Endometrial microvascular endothelial cells (primary cell): ENCODE data around the gene SPECC1L. TPM values are rescaled to one million over a fixed set of nuclear protein-coding genes. Genes with fewer than 3 reads are reported as not detected.

ENCODE experiments used
- in situ Hi-C: cut with HindIII; loops from 2 replicates; pipeline ENCODE4 v1.10.0; 2017; ENCODE audit warnings: low sequenced_read_pairs, low pct_unique_long_range_greater_than_20kb; ENCODE audit errors: inconsistent ontology term
- total RNA-seq: library from RNA; depleted of rRNA; stranded (reverse); fragments of >200 nt; gene quantifications from one replicate; pipeline ENCODE4 v1.2.3, GENCODE V29; 2015; ENCODE audit errors: inconsistent ontology term

Gene SPECC1L
- total RNA-seq, 1 donor from 2014 or later: 30.1 TPM

GRCh38 chr22:24338726-24339451 lies 68.3 kb downstream of the SPECC1L start:
- in situ Hi-C loops: no loop called here

- in situ Hi-C loops: no loop called here
These were observed 68.8 kb downstream of the SPECC1L start for GRCh38 chr22:24339452-24339747.

GRCh38 chr22:24341627-24342026 lies 71.0 kb downstream of the SPECC1L start:
- in situ Hi-C loops: no loop called here

- in situ Hi-C loops: no loop called here
These were observed 80.0 kb downstream of the SPECC1L start for GRCh38 chr22:24350627-24351026.

GRCh38 chr22:24353121-24353520 lies 82.5 kb downstream of the SPECC1L start:
- in situ Hi-C loops: no loop called here

- in situ Hi-C loops: no loop called here
These were observed 84.9 kb downstream of the SPECC1L start for GRCh38 chr22:24355574-24355973.

GRCh38 chr22:24357547-24357946 lies 86.9 kb downstream of the SPECC1L start:
- in situ Hi-C loops: no loop called here

- in situ Hi-C loops: no loop called here
These were observed 87.6 kb downstream of the SPECC1L start for GRCh38 chr22:24358105-24358836.

GRCh38 chr22:24359452-24360120 lies 89.0 kb downstream of the SPECC1L start:
- in situ Hi-C loops: no loop called here

GRCh38 chr22:24361976-24362646 lies 91.5 kb downstream of the SPECC1L start:
- in situ Hi-C loops: no loop called here

GRCh38 chr22:24363243-24363642 lies 92.6 kb downstream of the SPECC1L start:
- in situ Hi-C loops: no loop called here

GRCh38 chr22:24366701-24367100 lies 96.1 kb downstream of the SPECC1L start:
- in situ Hi-C loops: no loop called here

GRCh38 chr22:24367841-24368240 lies 97.2 kb downstream of the SPECC1L start:
- in situ Hi-C loops: no loop called here

GRCh38 chr22:24370401-24370800 lies 99.8 kb downstream of the SPECC1L start:
- in situ Hi-C loops: no loop called here

- in situ Hi-C loops: no loop called here
These were observed 105.4 kb downstream of the SPECC1L start for GRCh38 chr22:24376002-24376401.

- in situ Hi-C loops: no loop called here
These were observed 106.0 kb downstream of the SPECC1L start for GRCh38 chr22:24376586-24376985.

- in situ Hi-C loops: no loop called here
These were observed 108.9 kb downstream of the SPECC1L start for GRCh38 chr22:24379536-24379935.

GRCh38 chr22:24380220-24380904 lies 109.7 kb downstream of the SPECC1L start:
- in situ Hi-C loops: no loop called here

- in situ Hi-C loops: no loop called here
These were observed 110.2 kb downstream of the SPECC1L start for GRCh38 chr22:24380905-24381230.
